HepG2 (cell line): ENCODE measurements around the gene TALDO1. TPM values are rescaled to one million over a fixed set of nuclear protein-coding genes. Genes with fewer than 3 reads are reported as not detected.

Source experiments
- AGO1 ChIP-seq: fragments of 200-400 bp; formaldehyde crosslinking; IDR thresholded peaks from 2 replicates; pipeline ENCODE4 v1.6.1; 2017; ENCODE audit warnings: mild to moderate bottlenecking, low read depth, low read length, moderate library complexity; ENCODE audit not compliant: poor library complexity, severe bottlenecking
- ATF7-NPFF ChIP-seq: sonication (generic); formaldehyde crosslinking; IDR thresholded peaks from 2 replicates; pipeline ENCODE4 v1.8.1; 2023; ENCODE audit warnings: mild to moderate bottlenecking, low read depth, missing genetic modification reagents, moderate library complexity
- CBFB ChIP-seq: sonication (generic); formaldehyde crosslinking; IDR thresholded peaks from 2 replicates; pipeline ENCODE4 v1.4.0; 2020; ENCODE audit warnings: missing genetic modification reagents
- ELF1 ChIP-seq: sonication (generic); formaldehyde crosslinking; IDR thresholded peaks from 2 replicates; pipeline ENCODE4 v1.4.0; 2020; ENCODE audit warnings: missing genetic modification reagents
- FOXM1 ChIP-seq: sonication (generic); formaldehyde crosslinking; IDR thresholded peaks from 2 replicates; pipeline ENCODE4 v1.5.0; 2020; ENCODE audit warnings: missing genetic modification reagents
- GLI4 ChIP-seq: sonication (generic); formaldehyde crosslinking; IDR thresholded peaks from 2 replicates; pipeline ENCODE4 v1.5.1; 2020; ENCODE audit warnings: missing genetic modification reagents, mild to moderate bottlenecking, moderate library complexity, borderline replicate concordance
- GTF2F1 ChIP-seq: fragments of 150-350 bp; IDR thresholded peaks from 2 replicates; pipeline ENCODE4 v1.6.1; 2014; ENCODE audit warnings: low read length
- MEIS1 ChIP-seq: sonication (generic); formaldehyde crosslinking; IDR thresholded peaks from 2 replicates; pipeline ENCODE4 v1.9.0; 2021; ENCODE audit warnings: mild to moderate bottlenecking, missing genetic modification reagents, moderate library complexity, borderline replicate concordance
- NCOR1 ChIP-seq: fragments of 200-600 bp; sonication (generic); IDR thresholded peaks from 2 replicates; pipeline ENCODE4 v1.7.0; 2017; ENCODE audit warnings: antibody characterized with exemption, low read length, borderline replicate concordance
- NR3C1 ChIP-seq: sonication (generic); formaldehyde crosslinking; IDR thresholded peaks from 2 replicates; pipeline ENCODE4 v1.4.0; 2020; ENCODE audit warnings: missing genetic modification reagents
- ONECUT2 ChIP-seq: sonication (generic); formaldehyde crosslinking; IDR thresholded peaks from 2 replicates; pipeline ENCODE4 v1.4.0; 2020; ENCODE audit warnings: missing genetic modification reagents
- PBX2 ChIP-seq: IDR thresholded peaks from 2 replicates; pipeline ENCODE4 v1.6.1; 2016; ENCODE audit warnings: control low read depth
- RBM22 ChIP-seq: fragments of 200-400 bp; formaldehyde crosslinking; optimal IDR thresholded peaks from 2 replicates; pipeline ENCODE3; 2017; ENCODE audit warnings: mild to moderate bottlenecking, low read length, moderate library complexity
- SIX1 ChIP-seq: sonication (generic); formaldehyde crosslinking; IDR thresholded peaks from 2 replicates; pipeline ENCODE4 v1.4.0; 2020; ENCODE audit warnings: missing genetic modification reagents, borderline replicate concordance
- ZNF260 ChIP-seq: sonication (generic); formaldehyde crosslinking; IDR thresholded peaks from 2 replicates; pipeline ENCODE4 v1.4.0; 2020; ENCODE audit warnings: missing genetic modification reagents, low read depth, mild to moderate bottlenecking, borderline replicate concordance
- ZNF766 ChIP-seq: sonication (generic); formaldehyde crosslinking; IDR thresholded peaks from 2 replicates; pipeline ENCODE4 v1.5.0; 2020; ENCODE audit warnings: missing genetic modification reagents, borderline replicate concordance
- polyA plus RNA-seq, 8 experiments: library from polyadenylated mRNA; depleted of rRNA in 3 of 8; stranded (reverse) in 7 of 8; unstranded in 1 of 8; fragments of >200 nt; fragmentation: Illumina TruSeq in 4 of 8; extraction: Trizol in 4 of 8; gene quantifications; 2 replicates each; pipeline versions ENCODE4 v1.2.1 to v1.2.3, GENCODE V29; 2011 to 2016; ENCODE audit warnings: low read depth in 4 of 8, missing spikeins in 1 of 8, mixed read lengths in 1 of 8; ENCODE audit not compliant: insufficient read depth in 1 of 8
- total RNA-seq, 5 experiments: library from RNA; depleted of rRNA; stranded (reverse); fragments of >200 nt; fragmentation: Illumina TruSeq; extraction: Trizol; gene quantifications; 2 replicates each; pipeline ENCODE4 v1.2.3, GENCODE V29; 2016; ENCODE audit warnings: low read depth in 1 of 5
- TF ChIP-seq, protein P1 (sequence below): sonication (generic); formaldehyde crosslinking; IDR thresholded peaks from 2 replicates; pipeline ENCODE4 v1.8.1; 2023; ENCODE audit warnings: missing genetic modification reagents, inconsistent platforms, borderline replicate concordance
- TF ChIP-seq, protein P2 (sequence below): sonication (generic); formaldehyde crosslinking; IDR thresholded peaks from 2 replicates; pipeline ENCODE4 v1.5.1; 2020; ENCODE audit warnings: mild to moderate bottlenecking, missing genetic modification reagents, borderline replicate concordance
- TF ChIP-seq, protein P3 (sequence below): sonication (generic); formaldehyde crosslinking; IDR thresholded peaks from 2 replicates; pipeline ENCODE4 v1.4.0; 2020; ENCODE audit warnings: missing genetic modification reagents
- TF ChIP-seq, protein P4 (sequence below): sonication (generic); formaldehyde crosslinking; conservative IDR thresholded peaks from 2 replicates; pipeline ENCODE4 v1.4.0; 2020; ENCODE audit warnings: missing genetic modification reagents

TALDO1 gene
- total and polyA plus RNA-seq, 2 of the 13 experiments (the other 11 are each of a cell fraction or from before 2014, with no cell fraction given), result 107 to 240 TPM

DNA sequence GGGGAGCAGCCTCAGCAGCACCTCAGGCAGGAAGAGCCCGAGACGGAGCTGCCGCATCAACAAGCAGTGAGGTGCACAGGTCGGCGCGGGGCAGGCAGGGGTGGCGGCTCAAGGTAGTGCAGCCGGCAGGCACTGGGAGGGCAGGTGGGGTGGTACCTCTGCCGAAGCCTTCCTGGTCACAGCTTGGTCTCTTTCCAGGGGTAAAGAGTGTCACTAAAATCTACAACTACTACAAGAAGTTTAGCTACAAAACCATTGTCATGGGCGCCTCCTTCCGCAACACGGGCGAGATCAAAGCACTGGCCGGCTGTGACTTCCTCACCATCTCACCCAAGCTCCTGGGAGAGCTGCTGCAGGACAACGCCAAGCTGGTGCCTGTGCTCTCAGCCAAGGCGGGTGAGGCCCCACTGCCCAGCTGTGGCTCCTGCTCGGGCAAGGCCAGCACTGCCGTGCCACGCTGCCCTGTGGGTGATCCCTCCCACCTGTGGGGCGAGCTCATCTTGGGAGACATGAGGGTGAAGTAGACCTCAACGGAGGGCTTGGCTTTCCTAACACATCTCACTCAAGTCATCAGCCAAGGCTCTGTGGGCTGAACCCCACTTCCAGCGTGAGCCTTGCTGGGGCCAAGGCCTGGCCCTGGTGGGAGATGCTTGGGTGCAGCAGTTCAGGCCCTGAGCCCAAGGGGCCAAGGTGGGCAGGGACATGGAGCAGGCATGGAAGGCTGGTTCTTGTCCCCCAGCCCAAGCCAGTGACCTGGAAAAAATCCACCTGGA is 16.5 kb downstream of the TALDO1 start (continued):
- TF ChIP-seq, protein P1, sequence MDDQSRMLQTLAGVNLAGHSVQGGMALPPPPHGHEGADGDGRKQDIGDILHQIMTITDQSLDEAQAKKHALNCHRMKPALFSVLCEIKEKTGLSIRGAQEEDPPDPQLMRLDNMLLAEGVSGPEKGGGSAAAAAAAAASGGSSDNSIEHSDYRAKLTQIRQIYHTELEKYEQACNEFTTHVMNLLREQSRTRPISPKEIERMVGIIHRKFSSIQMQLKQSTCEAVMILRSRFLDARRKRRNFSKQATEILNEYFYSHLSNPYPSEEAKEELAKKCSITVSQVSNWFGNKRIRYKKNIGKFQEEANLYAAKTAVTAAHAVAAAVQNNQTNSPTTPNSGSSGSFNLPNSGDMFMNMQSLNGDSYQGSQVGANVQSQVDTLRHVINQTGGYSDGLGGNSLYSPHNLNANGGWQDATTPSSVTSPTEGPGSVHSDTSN (CRISPR knock-in tag), result no peak
- TF ChIP-seq AGO1, result peak; percentile 44
- TF ChIP-seq RBM22, result peak; percentile 80
- TF ChIP-seq, protein P2, sequence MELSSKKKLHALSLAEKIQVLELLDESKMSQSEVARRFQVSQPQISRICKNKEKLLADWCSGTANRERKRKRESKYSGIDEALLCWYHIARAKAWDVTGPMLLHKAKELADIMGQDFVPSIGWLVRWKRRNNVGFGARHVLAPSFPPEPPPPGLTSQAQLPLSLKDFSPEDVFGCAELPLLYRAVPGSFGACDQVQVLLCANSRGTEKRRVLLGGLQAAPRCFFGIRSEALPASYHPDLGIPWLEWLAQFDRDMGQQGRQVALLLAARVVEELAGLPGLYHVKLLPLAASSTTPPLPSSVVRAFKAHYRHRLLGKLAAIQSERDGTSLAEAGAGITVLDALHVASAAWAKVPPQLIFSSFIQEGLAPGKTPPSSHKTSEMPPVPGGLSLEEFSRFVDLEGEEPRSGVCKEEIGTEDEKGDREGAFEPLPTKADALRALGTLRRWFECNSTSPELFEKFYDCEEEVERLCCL, result no peak
- no peak for TF ChIP-seq PBX2 (CRISPR knock-in tag)
- no peak for TF ChIP-seq ZNF766 (CRISPR knock-in tag)
- TF ChIP-seq ELF1 (CRISPR knock-in tag), result no peak
- no peak for TF ChIP-seq NCOR1
- no peak for TF ChIP-seq CBFB (CRISPR knock-in tag)
- TF ChIP-seq, protein P3, sequence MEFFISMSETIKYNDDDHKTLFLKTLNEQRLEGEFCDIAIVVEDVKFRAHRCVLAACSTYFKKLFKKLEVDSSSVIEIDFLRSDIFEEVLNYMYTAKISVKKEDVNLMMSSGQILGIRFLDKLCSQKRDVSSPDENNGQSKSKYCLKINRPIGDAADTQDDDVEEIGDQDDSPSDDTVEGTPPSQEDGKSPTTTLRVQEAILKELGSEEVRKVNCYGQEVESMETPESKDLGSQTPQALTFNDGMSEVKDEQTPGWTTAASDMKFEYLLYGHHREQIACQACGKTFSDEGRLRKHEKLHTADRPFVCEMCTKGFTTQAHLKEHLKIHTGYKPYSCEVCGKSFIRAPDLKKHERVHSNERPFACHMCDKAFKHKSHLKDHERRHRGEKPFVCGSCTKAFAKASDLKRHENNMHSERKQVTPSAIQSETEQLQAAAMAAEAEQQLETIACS (CRISPR knock-in tag), result no peak
- no peak for TF ChIP-seq SIX1 (CRISPR knock-in tag)
- TF ChIP-seq ONECUT2 (CRISPR knock-in tag), result no peak
- TF ChIP-seq ATF7-NPFF (CRISPR knock-in tag), result no peak
- no peak for TF ChIP-seq FOXM1
- no peak for TF ChIP-seq GLI4 (CRISPR knock-in tag)
- TF ChIP-seq MEIS1 (CRISPR knock-in tag), result no peak
- TF ChIP-seq, protein P4, sequence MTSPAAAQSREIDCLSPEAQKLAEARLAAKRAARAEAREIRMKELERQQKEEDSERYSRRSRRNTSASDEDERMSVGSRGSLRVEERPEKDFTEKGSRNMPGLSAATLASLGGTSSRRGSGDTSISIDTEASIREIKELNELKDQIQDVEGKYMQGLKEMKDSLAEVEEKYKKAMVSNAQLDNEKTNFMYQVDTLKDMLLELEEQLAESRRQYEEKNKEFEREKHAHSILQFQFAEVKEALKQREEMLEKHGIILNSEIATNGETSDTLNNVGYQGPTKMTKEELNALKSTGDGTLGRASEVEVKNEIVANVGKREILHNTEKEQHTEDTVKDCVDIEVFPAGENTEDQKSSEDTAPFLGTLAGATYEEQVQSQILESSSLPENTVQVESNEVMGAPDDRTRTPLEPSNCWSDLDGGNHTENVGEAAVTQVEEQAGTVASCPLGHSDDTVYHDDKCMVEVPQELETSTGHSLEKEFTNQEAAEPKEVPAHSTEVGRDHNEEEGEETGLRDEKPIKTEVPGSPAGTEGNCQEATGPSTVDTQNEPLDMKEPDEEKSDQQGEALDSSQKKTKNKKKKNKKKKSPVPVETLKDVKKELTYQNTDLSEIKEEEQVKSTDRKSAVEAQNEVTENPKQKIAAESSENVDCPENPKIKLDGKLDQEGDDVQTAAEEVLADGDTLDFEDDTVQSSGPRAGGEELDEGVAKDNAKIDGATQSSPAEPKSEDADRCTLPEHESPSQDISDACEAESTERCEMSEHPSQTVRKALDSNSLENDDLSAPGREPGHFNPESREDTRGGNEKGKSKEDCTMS (CRISPR knock-in tag), result no peak
- TF ChIP-seq NR3C1 (CRISPR knock-in tag), result no peak
- TF ChIP-seq GTF2F1, result no peak
- TF ChIP-seq ZNF260, result no peak
